Effector memory CD8-positive, alpha-beta T cell (primary cell): Measurements from ENCODE around the gene FHIT.
"Not testable (repeated sequence)": the region's sequence is repeated elsewhere in the genome, so short reads cannot be mapped to it uniquely, and the experiment has no call there.

Experiments
- ATAC-seq: fragments of 150-1000 bp; cut with Tn5 transposase; replicated peaks from 2 replicates; pipeline ENCODE4 v1.10.0; 2021; ENCODE audit warnings: mild to moderate bottlenecking, moderate library complexity
- DNase-seq, 3 experiments: peaks; one replicate each; pipeline ENCODE4 v3.0.0; 2021
- H3K27ac Mint-ChIP-seq, 2 donors: one replicate each; pipeline ENCODE4 v1.8.0; 2022; ENCODE audit warnings: mild to moderate bottlenecking in 2 of 2, mixed read lengths in 2 of 2, moderate library complexity in 2 of 2
- H3K27me3 Mint-ChIP-seq, 2 donors: one replicate each; pipeline ENCODE4 v1.8.0; 2022; ENCODE audit warnings: mixed read lengths in 2 of 2
- H3K36me3 Mint-ChIP-seq: one replicate; pipeline ENCODE4 v1.8.0; 2022; ENCODE audit warnings: mild to moderate bottlenecking, moderate library complexity, mixed read lengths; ENCODE audit not compliant: insufficient read depth
- H3K4me1 Mint-ChIP-seq, 2 donors: one replicate each; pipeline ENCODE4 v1.8.0; 2022; ENCODE audit warnings: low read depth in 2 of 2, mixed read lengths in 2 of 2
- H3K4me3 Mint-ChIP-seq, 2 donors: one replicate each; pipeline ENCODE4 v1.8.0; 2022; ENCODE audit warnings: mild to moderate bottlenecking in 2 of 2, mixed read lengths in 2 of 2, moderate library complexity in 2 of 2
- H3K9me3 Mint-ChIP-seq, 2 donors: one replicate each; pipeline ENCODE4 v1.8.0; 2022; ENCODE audit warnings: mixed read lengths in 2 of 2

The FHIT gene

DNA sequence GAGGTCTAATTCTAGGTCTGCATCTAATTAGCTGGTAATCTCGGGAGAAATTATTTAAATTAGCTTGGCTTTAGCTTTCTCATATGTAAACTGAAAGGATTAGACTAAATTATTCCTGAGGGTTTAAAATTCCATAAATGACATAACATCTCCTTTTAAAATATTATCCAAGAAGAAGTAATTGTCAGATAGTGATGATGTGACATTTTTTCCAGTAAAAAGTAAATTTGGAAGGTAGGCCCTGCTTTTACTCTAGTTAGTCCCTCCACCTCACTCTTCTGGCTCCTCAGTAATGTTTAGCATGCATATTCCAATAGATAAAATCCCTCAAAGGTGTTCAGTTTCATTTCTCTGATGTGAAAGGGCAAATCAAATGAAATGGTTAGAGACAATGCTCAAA, 215.7 kb downstream of the FHIT start:
- Mint-ChIP-seq H3K4me3 (no peak overlapping the region), H3K27me3 (no peaks in the 10 kb centered on the region), H3K36me3 (peaks cover 4% of the 10 kb centered on the region), H3K4me1 (no peaks in the 10 kb centered on the region), H3K27ac (no peak overlapping the region), H3K9me3 (no peaks in the 10 kb centered on the region)
- ATAC-seq (no peak), DNase-seq (no peak)

DNA sequence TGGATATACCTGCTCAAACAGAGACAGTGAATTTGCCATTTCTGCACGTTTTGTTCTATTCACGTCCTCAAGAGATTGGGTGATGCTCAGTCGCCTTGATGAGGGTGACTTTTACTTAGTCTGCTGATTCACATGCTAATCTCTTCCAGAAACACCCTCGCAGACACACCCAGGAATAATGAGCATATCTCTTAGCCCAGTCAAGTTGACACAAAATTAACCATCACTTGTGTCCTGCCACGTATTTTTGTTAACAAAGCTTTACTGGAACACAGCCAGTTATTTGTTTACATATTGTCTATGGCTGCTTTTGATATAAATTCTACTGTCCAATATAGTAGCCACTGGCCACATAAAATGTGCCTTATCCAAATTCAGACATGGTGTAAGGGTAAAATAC, 218.3 kb downstream of the FHIT start:
- H3K4me3 Mint-ChIP-seq, result no peak overlapping the region
- no peaks in the 10 kb centered on the region for H3K4me1 Mint-ChIP-seq
- DNase-seq, result no peak
- peaks cover 4% of the 10 kb centered on the region for H3K36me3 Mint-ChIP-seq
- ATAC-seq, result no peak
- H3K27ac Mint-ChIP-seq, result no peak overlapping the region
- H3K27me3 Mint-ChIP-seq, result no peaks in the 10 kb centered on the region
- H3K9me3 Mint-ChIP-seq, result peaks cover 3 to 8% of the 10 kb centered on the region in 2 donors

- no peak overlapping the region for H3K4me3 Mint-ChIP-seq
- no peak for DNase-seq
- H3K27ac Mint-ChIP-seq, result no peak overlapping the region
- peaks cover 4% of the 10 kb centered on the region for H3K36me3 Mint-ChIP-seq
- no peaks in the 10 kb centered on the region for H3K27me3 Mint-ChIP-seq
- peaks cover 3 to 8% of the 10 kb centered on the region in 2 donors for H3K9me3 Mint-ChIP-seq
- no peak for ATAC-seq
- H3K4me1 Mint-ChIP-seq, result no peaks in the 10 kb centered on the region
Measured at GRCh38 chr3:61031503-61031902, 219.7 kb downstream of the FHIT start.

- Mint-ChIP-seq H3K4me1 (no peaks in the 10 kb centered on the region), H3K27ac (no peak overlapping the region), H3K36me3 (peaks cover 4% of the 10 kb centered on the region), H3K27me3 (no peaks in the 10 kb centered on the region), H3K4me3 (no peak overlapping the region), H3K9me3 (peaks cover 3 to 8% of the 10 kb centered on the region in 2 donors)
- ATAC-seq, result no peak
- no peak for DNase-seq
Measured at GRCh38 chr3:61030469-61031035, 220.7 kb downstream of the FHIT start.

DNA sequence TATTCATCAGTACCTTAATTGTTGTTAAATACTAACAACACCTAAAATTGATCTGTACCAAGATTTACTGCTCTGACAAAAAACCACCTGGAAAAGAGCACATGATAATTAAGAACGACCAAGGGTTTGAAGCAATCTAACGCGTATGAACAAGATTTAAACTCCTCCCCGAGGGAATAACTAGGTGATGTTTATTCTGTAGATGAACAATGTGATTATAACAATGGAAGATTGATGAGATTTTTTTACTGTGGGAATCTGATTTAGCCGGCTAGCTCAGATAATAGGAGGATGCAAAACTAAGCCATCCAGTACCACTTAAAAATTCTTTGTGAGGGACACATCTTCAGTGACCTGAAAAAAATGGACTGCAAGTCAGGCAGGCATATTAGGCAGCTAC, 222.1 kb downstream of the FHIT start:
- H3K36me3 Mint-ChIP-seq, result peaks cover 2% of the 10 kb centered on the region
- peaks cover 3 to 8% of the 10 kb centered on the region in 2 donors for H3K9me3 Mint-ChIP-seq
- H3K27ac Mint-ChIP-seq, result no peak overlapping the region
- no peaks in the 10 kb centered on the region for H3K27me3 Mint-ChIP-seq
- no peak overlapping the region for H3K4me3 Mint-ChIP-seq
- no peak for DNase-seq
- no peaks in the 10 kb centered on the region for H3K4me1 Mint-ChIP-seq
- ATAC-seq, result no peak

DNA sequence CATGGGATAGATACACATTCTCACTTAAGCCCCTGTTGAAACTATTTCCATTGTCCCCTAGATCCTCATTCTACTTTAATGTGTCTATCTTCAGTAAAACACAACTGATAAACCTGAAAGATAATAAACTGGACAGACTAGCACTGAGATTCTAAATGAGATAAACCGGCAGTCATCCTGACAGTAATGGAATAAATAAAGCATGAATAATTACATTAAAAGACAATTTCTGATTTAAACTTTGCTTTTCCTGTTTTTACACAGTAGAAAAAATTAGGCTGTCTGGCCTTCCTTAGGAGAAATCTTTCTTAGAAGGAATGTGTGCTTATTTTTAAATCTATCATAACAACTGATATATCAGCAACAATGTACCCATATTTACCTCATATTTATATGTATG, 232.4 kb downstream of the FHIT start:
- DNase-seq, result no peak
- Mint-ChIP-seq H3K9me3 (peaks cover 5 to 16% of the 10 kb centered on the region in 2 donors), H3K27ac (no peak overlapping the region), H3K4me1 (no peaks in the 10 kb centered on the region), H3K27me3 (no peaks in the 10 kb centered on the region), H3K4me3 (no peak overlapping the region), H3K36me3 (no peaks in the 10 kb centered on the region)
- no peak for ATAC-seq

- H3K4me1 Mint-ChIP-seq, H3K27me3 Mint-ChIP-seq, DNase-seq, H3K36me3 Mint-ChIP-seq, ATAC-seq, H3K4me3 Mint-ChIP-seq, H3K27ac Mint-ChIP-seq, H3K9me3 Mint-ChIP-seq: not testable (repeated sequence)
Measured at GRCh38 chr3:61017028-61017427, 234.2 kb downstream of the FHIT start.

DNA sequence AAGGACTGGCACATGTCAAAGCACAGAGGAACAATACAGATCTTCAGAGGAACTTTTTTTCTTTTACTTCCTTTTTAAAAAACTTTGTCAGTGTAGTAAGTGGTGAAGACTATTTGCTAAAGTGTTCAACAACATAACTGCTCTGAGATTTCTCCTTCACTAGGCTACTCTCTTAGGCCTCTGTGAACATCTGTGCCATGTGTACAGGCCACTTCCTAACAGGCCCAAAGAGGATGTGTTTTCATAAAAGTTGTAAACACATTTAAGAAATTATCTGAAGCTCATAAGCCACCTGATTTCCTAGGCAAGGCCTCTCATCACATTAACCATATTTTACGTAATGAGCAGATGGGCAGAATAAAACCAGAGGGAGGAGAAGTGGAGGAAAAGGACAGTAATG, 235.4 kb downstream of the FHIT start:
- H3K4me3 Mint-ChIP-seq, result no peak overlapping the region
- ATAC-seq (no peak), DNase-seq (no peak)
- no peaks in the 10 kb centered on the region for H3K36me3 Mint-ChIP-seq
- H3K9me3 Mint-ChIP-seq, result no peaks in the 10 kb centered on the region
- no peaks in the 10 kb centered on the region for H3K27me3 Mint-ChIP-seq
- H3K4me1 Mint-ChIP-seq, result no peaks in the 10 kb centered on the region
- no peak overlapping the region for H3K27ac Mint-ChIP-seq

GRCh38 chr3:61015408-61015807, 235.8 kb downstream of the FHIT start:
- no peaks in the 10 kb centered on the region for H3K36me3 Mint-ChIP-seq
- no peak overlapping the region for H3K27ac Mint-ChIP-seq
- no peaks in the 10 kb centered on the region for H3K4me1 Mint-ChIP-seq
- no peak for ATAC-seq
- H3K9me3 Mint-ChIP-seq, result no peaks in the 10 kb centered on the region
- H3K27me3 Mint-ChIP-seq, result no peaks in the 10 kb centered on the region
- no peak for DNase-seq
- no peak overlapping the region for H3K4me3 Mint-ChIP-seq

DNA sequence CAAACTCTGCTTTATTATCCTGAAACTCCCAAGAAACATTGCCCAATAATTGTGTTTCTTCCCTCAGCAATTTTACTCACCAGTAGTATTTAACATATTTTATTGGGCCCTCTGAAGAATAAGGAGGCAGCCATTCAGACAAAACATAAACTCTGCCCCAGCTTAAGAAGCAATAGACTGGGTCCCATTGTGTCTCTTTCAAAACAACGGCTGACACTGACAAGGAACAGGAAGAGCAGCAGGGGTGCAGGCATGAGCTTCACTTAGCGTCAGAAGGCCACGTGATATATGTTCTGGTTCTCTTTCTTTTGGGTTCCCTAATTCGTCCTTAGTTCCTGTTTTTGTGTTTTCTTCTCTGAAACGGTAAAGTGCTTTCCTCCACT, 242.3 kb downstream of the FHIT start:
- DNase-seq (no peak), ATAC-seq (peak; percentile 19)
- no peak overlapping the region for H3K27ac Mint-ChIP-seq
- H3K27me3 Mint-ChIP-seq, result no peaks in the 10 kb centered on the region
- no peak overlapping the region for H3K4me3 Mint-ChIP-seq
- H3K4me1 Mint-ChIP-seq, result no peaks in the 10 kb centered on the region
- no peaks in the 10 kb centered on the region for H3K36me3 Mint-ChIP-seq
- peaks cover 2 to 12% of the 10 kb centered on the region in 2 donors for H3K9me3 Mint-ChIP-seq

GRCh38 chr3:61008153-61008997, 242.9 kb downstream of the FHIT start:
- DNase-seq (no peak), ATAC-seq (no peak)
- Mint-ChIP-seq H3K9me3 (peaks cover 2 to 12% of the 10 kb centered on the region in 2 donors), H3K4me1 (no peaks in the 10 kb centered on the region), H3K27me3 (no peaks in the 10 kb centered on the region), H3K4me3 (no peak overlapping the region), H3K36me3 (no peaks in the 10 kb centered on the region), H3K27ac (no peak overlapping the region)

GRCh38 chr3:61005591-61005990, 245.7 kb downstream of the FHIT start:
- no peak for DNase-seq
- no peak for ATAC-seq
- Mint-ChIP-seq H3K27ac (no peak overlapping the region), H3K4me1 (no peaks in the 10 kb centered on the region), H3K9me3 (peaks cover 2 to 12% of the 10 kb centered on the region in 2 donors), H3K27me3 (no peaks in the 10 kb centered on the region), H3K4me3 (no peak overlapping the region), H3K36me3 (no peaks in the 10 kb centered on the region)

DNA sequence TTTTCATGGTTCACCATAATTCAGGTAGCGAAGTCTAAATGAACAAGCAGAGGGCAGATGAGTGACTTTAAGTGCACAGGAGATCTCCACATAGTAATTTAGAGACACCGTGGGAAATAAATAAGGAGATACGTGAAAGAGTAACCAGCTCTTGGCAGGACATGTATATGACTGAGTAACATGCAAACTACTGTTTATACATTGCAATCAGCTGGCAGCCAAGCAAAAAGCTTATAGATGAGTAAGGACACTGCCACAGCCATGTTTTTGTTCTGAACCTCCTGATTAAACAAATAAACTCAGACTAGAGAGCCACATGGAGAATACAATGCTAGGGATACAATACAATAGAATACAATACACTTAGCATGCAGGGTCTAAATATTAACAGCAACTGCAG, 252.4 kb downstream of the FHIT start:
- no peaks in the 10 kb centered on the region for H3K4me1 Mint-ChIP-seq
- no peaks in the 10 kb centered on the region for H3K27me3 Mint-ChIP-seq
- H3K36me3 Mint-ChIP-seq, result no peaks in the 10 kb centered on the region
- no peak overlapping the region for H3K27ac Mint-ChIP-seq
- DNase-seq (no peak), ATAC-seq (no peak)
- H3K9me3 Mint-ChIP-seq, result peaks cover 0 to 3% of the 10 kb centered on the region in 2 donors
- H3K4me3 Mint-ChIP-seq, result no peak overlapping the region

DNA sequence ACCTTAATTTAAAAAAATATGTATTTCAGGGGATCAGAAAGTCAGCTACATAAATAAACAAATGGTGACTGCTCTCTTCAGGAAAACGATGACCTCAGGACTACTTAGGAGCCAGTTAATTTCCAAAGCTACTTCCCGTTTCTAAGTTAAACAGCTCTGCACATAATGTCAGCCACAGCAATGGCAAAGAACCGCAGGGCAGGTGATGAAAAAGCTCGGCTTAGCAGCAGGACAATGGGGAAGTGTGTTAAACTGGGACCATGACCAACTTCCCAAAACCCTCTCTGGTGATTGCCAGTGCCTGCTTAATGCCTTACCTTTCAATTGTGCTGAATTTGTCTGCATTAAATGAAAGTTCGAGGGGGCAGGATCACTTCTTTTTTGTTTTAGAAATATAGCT, 258.9 kb downstream of the FHIT start:
- Mint-ChIP-seq H3K9me3 (peaks cover 5 to 12% of the 10 kb centered on the region in 2 donors), H3K36me3 (no peaks in the 10 kb centered on the region), H3K27ac (no peak overlapping the region), H3K4me3 (no peak overlapping the region), H3K4me1 (no peaks in the 10 kb centered on the region), H3K27me3 (no peaks in the 10 kb centered on the region)
- no peak for DNase-seq
- ATAC-seq, result no peak
